Transverse colon (tissue), 4 donors: ENCODE measurements around the gene ZNHIT1. TPM values are rescaled to one million over a fixed set of nuclear protein-coding genes. Genes with fewer than 3 reads are reported as not detected.

Experiments
- DNase-seq: peaks from one replicate; pipeline ENCODE4 v3.0.0-alpha.2; 2019
- H3K27ac ChIP-seq, 4 donors: fragments of 200-600 bp; sonication (generic); 2 replicates each; pipeline ENCODE4 v1.5.1; 2016 to 2018; ENCODE audit warnings: inconsistent platforms in 4 of 4
- H3K27me3 ChIP-seq: fragments of 200-600 bp; sonication (generic); 2 replicates; pipeline ENCODE4 v1.5.1; 2017; ENCODE audit warnings: inconsistent platforms
- H3K36me3 ChIP-seq, 4 donors: fragments of 200-600 bp; sonication (generic); 2 replicates each; pipeline ENCODE4 v1.5.1; 2017 to 2019; ENCODE audit warnings: inconsistent platforms in 4 of 4
- H3K4me1 ChIP-seq, 4 donors: fragments of 200-600 bp; sonication (generic); 2 replicates each; pipeline ENCODE4 v1.5.1; 2017 to 2020; ENCODE audit warnings: inconsistent platforms in 4 of 4
- H3K4me3 ChIP-seq, 4 donors: fragments of 200-600 bp; sonication (generic); 1 replicate in 1 of 4; 2 replicates in 3 of 4; pipeline versions ENCODE4 v1.5.1 to v1.6.1; 2017 to 2019; ENCODE audit warnings: inconsistent platforms in 4 of 4
- H3K9me3 ChIP-seq, 2 donors: fragments of 200-600 bp; sonication (generic); 2 replicates each; pipeline ENCODE4 v1.5.1; 2017 to 2019; ENCODE audit warnings: inconsistent platforms in 2 of 2
- EP300 ChIP-seq: sonication (generic); formaldehyde crosslinking; IDR thresholded peaks from one replicate; pipeline ENCODE4 v1.6.1; 2017; ENCODE audit warnings: antibody characterized with exemption, low read depth
- POLR2A ChIP-seq: fragments of 450-650 bp; IDR thresholded peaks from one replicate; pipeline ENCODE4 v1.6.1; 2016; ENCODE audit warnings: antibody characterized with exemption, mild to moderate bottlenecking, moderate library complexity
- POLR2AphosphoS5 ChIP-seq, 3 donors: sonication (generic); formaldehyde crosslinking; IDR thresholded peaks; one replicate each; pipeline ENCODE4 v1.6.1; 2016; ENCODE audit warnings: antibody characterized with exemption in 3 of 3
- WGBS, 2 donors: methylation state at CpG; one replicate each; pipeline ENCODE4 v1.1.5; 2018; ENCODE audit warnings: low coverage in 1 of 2; 5-methylcytosine and 5-hydroxymethylcytosine counted together
- in situ Hi-C, 4 donors: fragments of 200-750 bp; cut with MboI; loops; one replicate each; pipeline versions ENCODE4 v1.15.0 to v1.15.1; 2017; ENCODE audit warnings: low sequenced_read_pairs in 3 of 4, low pct_ligation_motif_present in 1 of 4, low pct_unique_long_range_greater_than_20kb in 1 of 4
- intact Hi-C: fragments of 100-400 bp; cut with DNase I; formaldehyde crosslinking; loops from one replicate; pipeline ENCODE4 v1.15.1; 2023; ENCODE audit warnings: low total_unique reads
- total RNA-seq, 4 donors: library from RNA; depleted of rRNA; stranded (reverse); fragments of >200 nt; gene quantifications; one replicate each; pipeline ENCODE4 v1.1.0, GENCODE V29; 2016
- TF ChIP-seq, protein P1 (sequence below), 5 experiments: fragments of 200-600 bp in 3 of 5; fragments of 450-650 bp in 2 of 5; sonication (generic) in 3 of 5; IDR thresholded peaks; 1 replicate in 2 of 5; 2 replicates in 3 of 5; pipeline ENCODE4 v1.5.1; 2016 to 2017; ENCODE audit warnings: antibody characterized with exemption in 5 of 5, inconsistent platforms in 3 of 5, mild to moderate bottlenecking in 2 of 5, moderate library complexity in 1 of 5

ZNHIT1 gene
- total RNA-seq, 4 donors from 2014 or later, result 50.5 to 106 (median 78.2) TPM

DNA sequence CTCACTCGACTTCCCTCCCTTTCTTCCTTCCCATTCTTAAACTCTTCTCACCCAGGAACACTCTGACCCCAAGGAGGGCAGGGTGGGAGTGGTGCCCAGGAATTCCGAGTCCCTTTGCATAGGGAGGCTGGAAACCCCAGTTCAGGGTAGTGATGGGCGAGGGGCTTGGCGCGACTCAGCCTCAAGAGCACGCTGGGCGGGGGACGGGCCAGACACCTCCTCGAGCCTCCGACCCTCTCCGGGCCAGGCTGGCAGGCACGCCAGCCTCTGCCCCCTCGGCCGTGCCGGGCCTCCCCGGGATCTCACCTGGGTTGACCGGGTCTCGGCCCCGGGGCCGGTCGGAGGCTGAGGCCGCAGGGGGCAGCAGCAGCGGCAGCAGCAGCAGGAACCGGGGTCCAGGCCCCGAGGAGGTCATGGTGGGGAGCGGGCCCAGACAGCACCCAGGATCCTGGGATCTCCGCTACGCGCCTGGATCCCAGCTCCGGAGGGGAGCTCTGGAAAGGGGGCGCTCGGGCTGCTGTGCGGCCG, 1.0 kb upstream of the ZNHIT1 start:
- Histone ChIP-seq H3K9me3 (no peaks in the 10 kb centered on the region), H3K36me3 (peaks cover 0 to 9% (median under 1%) of the 10 kb centered on the region in 4 donors), H3K4me1 (peaks cover 16 to 36% (median 27%) of the 10 kb centered on the region in 4 donors), H3K27ac (peak overlapping the region; percentile 90 to 97 (median 96)), H3K4me3 (peak overlapping the region; percentile 73 to 96 (median 78)), H3K27me3 (no peaks in the 10 kb centered on the region)
- 2% methylated on average over 15 of the region's 34 CpGs; no CpG with 5 or more reads in 1 of the 2 donors for WGBS, 2 donors
- intact Hi-C loops (no loop called here), in situ Hi-C loops (no loop called here)
- TF ChIP-seq POLR2AphosphoS5 (IDR thresholded peaks at IDR 0.05) (no peak), POLR2A (no peak), EP300 (no peak)
- TF ChIP-seq, protein P1, sequence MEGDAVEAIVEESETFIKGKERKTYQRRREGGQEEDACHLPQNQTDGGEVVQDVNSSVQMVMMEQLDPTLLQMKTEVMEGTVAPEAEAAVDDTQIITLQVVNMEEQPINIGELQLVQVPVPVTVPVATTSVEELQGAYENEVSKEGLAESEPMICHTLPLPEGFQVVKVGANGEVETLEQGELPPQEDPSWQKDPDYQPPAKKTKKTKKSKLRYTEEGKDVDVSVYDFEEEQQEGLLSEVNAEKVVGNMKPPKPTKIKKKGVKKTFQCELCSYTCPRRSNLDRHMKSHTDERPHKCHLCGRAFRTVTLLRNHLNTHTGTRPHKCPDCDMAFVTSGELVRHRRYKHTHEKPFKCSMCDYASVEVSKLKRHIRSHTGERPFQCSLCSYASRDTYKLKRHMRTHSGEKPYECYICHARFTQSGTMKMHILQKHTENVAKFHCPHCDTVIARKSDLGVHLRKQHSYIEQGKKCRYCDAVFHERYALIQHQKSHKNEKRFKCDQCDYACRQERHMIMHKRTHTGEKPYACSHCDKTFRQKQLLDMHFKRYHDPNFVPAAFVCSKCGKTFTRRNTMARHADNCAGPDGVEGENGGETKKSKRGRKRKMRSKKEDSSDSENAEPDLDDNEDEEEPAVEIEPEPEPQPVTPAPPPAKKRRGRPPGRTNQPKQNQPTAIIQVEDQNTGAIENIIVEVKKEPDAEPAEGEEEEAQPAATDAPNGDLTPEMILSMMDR (IDR thresholded peaks at IDR 0.05), result no peak
- DNase-seq, result no peak

GRCh38 chr7:101218236-101219125, 516 bp downstream of the ZNHIT1 start:
- H3K27ac ChIP-seq, result peak overlapping the region; percentile 90 to 97 (median 96)
- peaks cover 16 to 36% (median 27%) of the 10 kb centered on the region in 4 donors for H3K4me1 ChIP-seq
- intact Hi-C loops, result no loop called here
- in situ Hi-C loops, result no loop called here
- no peaks in the 10 kb centered on the region for H3K9me3 ChIP-seq
- peak overlapping the region; percentile 73 to 96 (median 78) for H3K4me3 ChIP-seq
- no peak for TF ChIP-seq POLR2A
- no peak for TF ChIP-seq EP300
- TF ChIP-seq, protein P1 (IDR thresholded peaks at IDR 0.05), result no peak
- no peak for TF ChIP-seq POLR2AphosphoS5 (IDR thresholded peaks at IDR 0.05)
- DNase-seq, result no peak
- H3K27me3 ChIP-seq, result no peaks in the 10 kb centered on the region
- peaks cover 0 to 11% (median 4%) of the 10 kb centered on the region in 4 donors for H3K36me3 ChIP-seq
- 6 to 13% methylated on average over 13 to 26 of the region's 26 CpGs for WGBS, 2 donors

DNA sequence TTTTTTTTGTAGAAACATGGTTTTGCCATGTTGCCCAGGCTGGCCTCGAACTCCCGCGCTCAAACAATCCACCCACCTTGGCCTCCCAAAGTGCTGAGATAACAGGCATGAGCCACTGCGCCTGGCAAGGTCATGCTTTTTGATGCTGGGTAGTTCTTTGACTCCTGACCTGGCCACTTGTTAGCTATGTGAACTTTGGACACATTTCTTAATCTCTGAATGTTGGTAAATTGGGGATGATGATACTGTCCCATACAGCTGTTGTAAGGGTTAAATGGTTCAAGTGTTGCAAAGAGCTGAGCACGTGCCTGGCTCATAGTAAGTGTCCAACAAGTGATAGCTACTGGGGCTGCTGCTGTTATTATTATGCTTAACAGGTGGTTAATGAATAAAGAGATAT, 2.3 kb downstream of the ZNHIT1 start:
- in situ Hi-C loops, result no loop called here
- intact Hi-C loops, result no loop called here
- Histone ChIP-seq H3K27ac (no peak overlapping the region), H3K36me3 (peaks cover 0 to 20% (median 10%) of the 10 kb centered on the region in 4 donors), H3K9me3 (no peaks in the 10 kb centered on the region), H3K4me3 (no peak overlapping the region), H3K4me1 (peaks cover 16 to 31% (median 27%) of the 10 kb centered on the region in 4 donors), H3K27me3 (no peaks in the 10 kb centered on the region)
- WGBS, 2 donors, result 33 to 89% methylated on average over 1 to 5 of the region's 5 CpGs
- TF ChIP-seq POLR2AphosphoS5 (IDR thresholded peaks at IDR 0.05), result no peak
- TF ChIP-seq, protein P1 (IDR thresholded peaks at IDR 0.05), result no peak
- TF ChIP-seq EP300, result no peak
- no peak for TF ChIP-seq POLR2A
- no peak for DNase-seq

DNA sequence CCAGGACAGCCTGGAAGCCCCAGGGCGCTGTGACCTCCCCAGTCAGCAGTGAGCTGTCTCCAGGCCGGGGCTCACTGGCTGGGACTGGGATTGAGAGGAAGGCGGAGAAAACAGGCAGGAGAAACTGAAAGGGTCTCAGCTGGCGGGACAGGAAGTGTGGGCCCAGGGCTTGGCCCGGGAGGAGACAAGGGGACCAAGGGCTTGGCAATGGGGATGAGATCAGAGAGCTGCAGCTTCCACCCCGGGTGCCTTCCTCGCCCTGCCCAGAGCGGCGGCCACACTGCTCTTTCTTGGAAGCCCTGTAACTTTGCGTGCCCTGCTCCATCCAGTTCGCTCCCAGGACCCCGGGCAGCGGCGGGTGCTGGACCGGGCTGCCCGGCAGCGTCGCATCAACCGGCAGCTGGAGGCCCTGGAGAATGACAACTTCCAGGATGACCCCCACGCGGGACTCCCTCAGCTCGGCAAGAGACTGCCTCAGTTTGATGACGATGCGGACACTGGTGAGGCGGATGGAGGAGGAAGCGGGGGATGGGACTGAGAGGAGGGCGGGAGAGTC, 4.4 kb downstream of the ZNHIT1 start:
- no peaks in the 10 kb centered on the region for H3K9me3 ChIP-seq
- DNase-seq, result no peak
- no peak overlapping the region for H3K4me3 ChIP-seq
- intact Hi-C loops (no loop called here), in situ Hi-C loops (no loop called here)
- no peak for TF ChIP-seq POLR2A
- no peak for TF ChIP-seq EP300
- TF ChIP-seq POLR2AphosphoS5 (IDR thresholded peaks at IDR 0.05), result no peak
- TF ChIP-seq, protein P1 (IDR thresholded peaks at IDR 0.05), result no peak
- no peaks in the 10 kb centered on the region for H3K27me3 ChIP-seq
- H3K36me3 ChIP-seq, result peaks cover 0 to 25% (median 10%) of the 10 kb centered on the region in 4 donors
- 95 to 100% methylated on average over 1 to 27 of the region's 27 CpGs for WGBS, 2 donors
- peaks cover 8 to 18% (median 14%) of the 10 kb centered on the region in 4 donors for H3K4me1 ChIP-seq
- H3K27ac ChIP-seq, result no peak overlapping the region
